Stomach (tissue), 4 donors: ENCODE measurements around the gene RASSF6.
"Not testable (repeated sequence)": the region's sequence is repeated elsewhere in the genome, so short reads cannot be mapped to it uniquely, and the experiment has no call there.

Experiments used
- POLR2A ChIP-seq, 4 donors: fragments of 450-650 bp; IDR thresholded peaks; one replicate each; pipeline ENCODE4 v1.6.1; 2016; ENCODE audit warnings: antibody characterized with exemption in 4 of 4, control low read depth in 2 of 4, mild to moderate bottlenecking in 1 of 4, moderate library complexity in 1 of 4
- TF ChIP-seq, protein P1 (sequence below), 7 experiments: fragments of 450-650 bp in 4 of 7; fragments of 200-600 bp in 3 of 7; sonication (generic) in 3 of 7; IDR thresholded peaks; one replicate each; pipeline ENCODE4 v1.5.1; 2016 to 2019; ENCODE audit warnings: antibody characterized with exemption in 7 of 7, control low read depth in 2 of 7, mild to moderate bottlenecking in 1 of 7

DNA sequence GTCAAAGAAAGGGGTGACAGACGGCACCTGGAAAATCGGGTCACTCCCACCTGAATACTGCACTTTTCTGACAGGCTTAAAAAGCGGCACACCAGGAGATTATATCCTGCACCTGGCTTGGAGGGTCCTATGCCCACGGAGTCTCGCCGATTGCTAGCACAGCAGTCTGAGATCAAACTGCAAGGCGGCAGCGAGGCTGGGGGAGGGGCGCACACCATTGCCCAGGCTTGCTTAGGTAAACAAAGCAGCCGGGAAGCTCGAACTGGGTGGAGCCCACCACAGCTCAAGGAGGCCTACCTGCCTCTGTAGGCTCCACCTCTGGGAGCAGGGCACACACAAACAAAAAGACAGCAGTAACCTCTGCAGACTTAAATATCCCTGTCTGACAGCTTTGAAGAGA, 69.4 kb downstream of the RASSF6 start:
- TF ChIP-seq POLR2A (IDR thresholded peaks at IDR 0.05): not testable (repeated sequence)
- TF ChIP-seq, protein P1, sequence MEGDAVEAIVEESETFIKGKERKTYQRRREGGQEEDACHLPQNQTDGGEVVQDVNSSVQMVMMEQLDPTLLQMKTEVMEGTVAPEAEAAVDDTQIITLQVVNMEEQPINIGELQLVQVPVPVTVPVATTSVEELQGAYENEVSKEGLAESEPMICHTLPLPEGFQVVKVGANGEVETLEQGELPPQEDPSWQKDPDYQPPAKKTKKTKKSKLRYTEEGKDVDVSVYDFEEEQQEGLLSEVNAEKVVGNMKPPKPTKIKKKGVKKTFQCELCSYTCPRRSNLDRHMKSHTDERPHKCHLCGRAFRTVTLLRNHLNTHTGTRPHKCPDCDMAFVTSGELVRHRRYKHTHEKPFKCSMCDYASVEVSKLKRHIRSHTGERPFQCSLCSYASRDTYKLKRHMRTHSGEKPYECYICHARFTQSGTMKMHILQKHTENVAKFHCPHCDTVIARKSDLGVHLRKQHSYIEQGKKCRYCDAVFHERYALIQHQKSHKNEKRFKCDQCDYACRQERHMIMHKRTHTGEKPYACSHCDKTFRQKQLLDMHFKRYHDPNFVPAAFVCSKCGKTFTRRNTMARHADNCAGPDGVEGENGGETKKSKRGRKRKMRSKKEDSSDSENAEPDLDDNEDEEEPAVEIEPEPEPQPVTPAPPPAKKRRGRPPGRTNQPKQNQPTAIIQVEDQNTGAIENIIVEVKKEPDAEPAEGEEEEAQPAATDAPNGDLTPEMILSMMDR (IDR thresholded peaks at IDR 0.05): not testable (repeated sequence)
